Heart right ventricle (tissue), 16 donors: Measurements from ENCODE around the gene PPP1R36. TPM values are rescaled to one million over a fixed set of nuclear protein-coding genes. Genes with fewer than 3 reads are reported as not detected.

ENCODE experiments used
- ATAC-seq, 8 donors: fragments of 200-7000 bp; cut with Tn5 transposase; one replicate each; pipeline ENCODE4 v1.9.1; 2020; ENCODE audit warnings: mild to moderate bottlenecking in 8 of 8, moderate library complexity in 8 of 8, moderate number of reproducible peaks in 1 of 8
- DNase-seq, 2 donors: peaks; one replicate each; pipeline ENCODE4 v3.0.0-alpha.2; 2020
- H3K27ac ChIP-seq, 10 donors: fragments of 200-600 bp; sonication (generic) in 2 of 10; one replicate each; pipeline versions ENCODE4 v1.5.0 to v1.8.0; 2020 to 2022; ENCODE audit warnings: mild to moderate bottlenecking in 3 of 10
- H3K27me3 ChIP-seq, 7 donors: fragments of 200-600 bp; one replicate each; pipeline ENCODE4 v1.8.0; 2021 to 2022; ENCODE audit warnings: mild to moderate bottlenecking in 2 of 7
- H3K36me3 ChIP-seq, 9 donors: fragments of 200-600 bp; sonication (generic) in 1 of 9; one replicate each; pipeline versions ENCODE4 v1.5.0 to v1.8.0; 2020 to 2022; ENCODE audit warnings: mild to moderate bottlenecking in 2 of 9
- H3K4me1 ChIP-seq, 9 donors: fragments of 200-600 bp; sonication (generic) in 1 of 9; one replicate each; pipeline versions ENCODE4 v1.5.0 to v1.8.0; 2020 to 2022; ENCODE audit warnings: mild to moderate bottlenecking in 4 of 9
- H3K4me3 ChIP-seq, 10 donors: fragments of 200-600 bp; sonication (generic) in 2 of 10; one replicate each; pipeline versions ENCODE4 v1.5.0 to v1.8.0; 2020 to 2022; ENCODE audit warnings: mild to moderate bottlenecking in 7 of 10, moderate library complexity in 2 of 10
- H3K9me3 ChIP-seq, 11 donors: fragments of 200-600 bp in 10 of 11; sonication (generic) in 2 of 11; one replicate each; pipeline versions ENCODE4 v1.5.0 to v1.8.0; 2013 to 2022; ENCODE audit warnings: mild to moderate bottlenecking in 2 of 11, control low read depth in 1 of 11, moderate library complexity in 1 of 11
- CTCF ChIP-seq, 9 donors: fragments of 200-600 bp; sonication (generic) in 2 of 9; IDR thresholded peaks; one replicate each; pipeline versions ENCODE4 v1.5.0 to v1.8.0; 2021 to 2022; ENCODE audit warnings: antibody characterized with exemption in 9 of 9, mild to moderate bottlenecking in 5 of 9, moderate library complexity in 1 of 9
- WGBS, 2 donors: extraction: QIAGEN DNeasy Blood & Tissue Kit; methylation state at CpG; one replicate each; pipeline ENCODE4 v1.1.7; 2013; ENCODE audit warnings: inconsistent platforms in 1 of 2; 5-methylcytosine and 5-hydroxymethylcytosine counted together
- intact Hi-C, 10 donors: fragments of 100-400 bp; cut with DNase I; formaldehyde crosslinking; loops; one replicate each; pipeline versions ENCODE4 v1.11.1 to v1.14.2; 2022
- polyA plus RNA-seq, 2 donors: library from polyadenylated mRNA; stranded (reverse); fragments of 200-250 nt; gene quantifications; one replicate each; pipeline ENCODE4 v1.2.3, GENCODE V29; 2013
- total RNA-seq, 10 donors: library from RNA; stranded (reverse); fragmentation: NEBNext Ultra II Directional in 3 of 10; extraction: Animal tissue kit (Norgen Biotek cat#: 25700) in 3 of 10; gene quantifications; one replicate each; pipeline versions ENCODE4 v1.2.1 to v1.2.4, GENCODE V29; 2021 to 2023
- donor health status: Arrhythmogenic right ventricular cardiomyopathy.
- donor health status: ischemic (EF 13 %, LVEDD 7.1; RV severe dilation, severe dysfunction).
- donor health status: healthy with polysubstance abuse.
- donor health status: DM: no; HTN: yes; CAD: no.
- donor health status: DM: no; HTN: no; CAD: no.
- donor health status: ischemic (EF 25% LVEDD 6.9; RV normal size, moderate dysfunction).
- donor health status: ischemic (EF 25% LVEDD 5.7; RV mildly dilated, moderate dysfunction).
- donor health status: healthy.
- donor health status: DM: yes; HTN: yes; CAD: no.
- donor health status: Ischemic cardiomyopathy.
- donor health status: ischemic (EF 35%, LVEDD 5.7; RV mildly dilated, moderate dysfunction).
- donor health status: nonischemic (EF 11% LVEDD 7.7; RV severe dilation, severe dysfunction).
- donor health status: DM: yes; HTN: yes; CAD: no.
- donor health status: PGD.
- donor health status: ischemic (EF 29% LVEDD 5.4; RV normal size, mild dysfunction).
- donor health status: nonischemic (EF 23%, LVEDD 6.1; RV moderate dilation, normal function).

The PPP1R36 gene
- total and polyA plus RNA-seq, 12 donors: 0.07 to 0.85 (median 0.49) TPM; not detected in 2

- ATAC-seq (no peak), DNase-seq (no peak)
- no peak for TF ChIP-seq CTCF (IDR thresholded peaks at IDR 0.05)
- Histone ChIP-seq H3K4me1 (peaks cover 9 to 77% (median 73%) of the 10 kb centered on the region in 9 donors), H3K27ac (peak overlapping the region in 1 of 10 donors; percentile 100), H3K4me3 (no peak overlapping the region), H3K27me3 (no peaks in the 10 kb centered on the region), H3K9me3 (no peaks in the 10 kb centered on the region), H3K36me3 (no peaks in the 10 kb centered on the region)
- intact Hi-C loops: loop anchor here in 1 of 10 donors (10.0 kb wide), 1 partner anchor 163 kb away; no protein-coding TSS in a partner anchor
- 23 to 27% methylated on average over 1 of the region's 1 CpG for WGBS, 2 donors
Observed at GRCh38 chr14:64508215-64508776, 41.5 kb upstream of the PPP1R36 start.

GRCh38 chr14:64509036-64509435, 40.7 kb upstream of the PPP1R36 start:
- intact Hi-C loops: loop anchor here in 1 of 10 donors (10.0 kb wide), 1 partner anchor 164 kb away; no protein-coding TSS in a partner anchor
- no peak for TF ChIP-seq CTCF (IDR thresholded peaks at IDR 0.05)
- peaks cover 9 to 81% (median 75%) of the 10 kb centered on the region in 9 donors for H3K4me1 ChIP-seq
- H3K27ac ChIP-seq: no peak overlapping the region
- H3K9me3 ChIP-seq: no peaks in the 10 kb centered on the region
- ATAC-seq (no peak), DNase-seq (no peak)
- H3K36me3 ChIP-seq: no peaks in the 10 kb centered on the region
- WGBS, 2 donors: 86 to 88% methylated on average over 8 of the region's 8 CpGs
- H3K4me3 ChIP-seq: no peak overlapping the region
- no peaks in the 10 kb centered on the region for H3K27me3 ChIP-seq

- peak; percentile 73 to 92 (median 90) for TF ChIP-seq CTCF (IDR thresholded peaks at IDR 0.05)
- intact Hi-C loops: loop anchor here in 4 of 10 donors (5.0 to 10.0 kb wide), 3 partner anchors 79 to 169 kb away; no protein-coding TSS in a partner anchor
- ATAC-seq (peak in 7 of 8 donors; percentile 36 to 80 (median 71)), DNase-seq (peak in 1 of 2 donors; percentile 69)
- Histone ChIP-seq H3K27me3 (no peaks in the 10 kb centered on the region), H3K4me3 (no peak overlapping the region), H3K27ac (peak overlapping the region in 6 of 10 donors; percentile 1 to 57 (median 18)), H3K36me3 (no peaks in the 10 kb centered on the region), H3K4me1 (peaks cover 9 to 93% (median 77%) of the 10 kb centered on the region in 9 donors), H3K9me3 (no peaks in the 10 kb centered on the region)
- WGBS, 2 donors: 16 to 20% methylated on average over 4 of the region's 4 CpGs
Observed at GRCh38 chr14:64510825-64511671, 38.7 kb upstream of the PPP1R36 start.

- ATAC-seq: no peak
- Histone ChIP-seq H3K4me3 (no peak overlapping the region), H3K9me3 (no peaks in the 10 kb centered on the region), H3K27ac (no peak overlapping the region), H3K36me3 (no peaks in the 10 kb centered on the region), H3K4me1 (peaks cover 4 to 88% (median 63%) of the 10 kb centered on the region in 9 donors), H3K27me3 (no peaks in the 10 kb centered on the region)
- intact Hi-C loops: loop anchor here in 4 of 10 donors (5.0 to 10.0 kb wide), 3 partner anchors 81 to 171 kb away; no protein-coding TSS in a partner anchor
- DNase-seq: no peak
- no peak for TF ChIP-seq CTCF (IDR thresholded peaks at IDR 0.05)
- WGBS, 2 donors: 94% methylated on average over 2 of the region's 2 CpGs
Observed at GRCh38 chr14:64513271-64513670, 36.5 kb upstream of the PPP1R36 start.
